ENCODE data around the gene FAM50A.

- no peak for TF ChIP-seq POLR2A (IDR thresholded peaks at IDR 0.05)
- TF ChIP-seq CTCF (IDR thresholded peaks at IDR 0.05), result no peak
These were observed 30.8 kb upstream of the FAM50A start for GRCh38 chrX:154413142-154413541.
